Neural cell (in vitro differentiated cells): ENCODE data around the gene DLG2. TPM values are rescaled to one million over a fixed set of nuclear protein-coding genes. Genes with fewer than 3 reads are reported as not detected.

ENCODE experiments used
- H2AFZ ChIP-seq: fragments of 200-600, 300-800 bp; sonication (generic), shearing (Covaris generic); 2 replicates; pipeline ENCODE4 v1.6.0; 2014; ENCODE audit warnings: low read depth, mild to moderate bottlenecking, antibody characterized with exemption, low read length, moderate library complexity
- H3F3A ChIP-seq: fragments of 200-600 bp; shearing (Covaris generic); 2 replicates; pipeline ENCODE4 v1.6.1; 2016; ENCODE audit warnings: mild to moderate bottlenecking, moderate library complexity, mixed read lengths, antibody characterized with exemption, low read length; ENCODE audit not compliant: insufficient read depth, poor library complexity, severe bottlenecking
- H3K27ac ChIP-seq: fragments of 200-600, 300-800 bp; sonication (generic), shearing (Covaris generic); 2 replicates; pipeline ENCODE4 v1.5.1; 2014; ENCODE audit warnings: mild to moderate bottlenecking, low read length, moderate library complexity
- H3K27me3 ChIP-seq: fragments of 300-800, 200-600 bp; sonication (generic), shearing (Covaris generic); 2 replicates; pipeline ENCODE4 v1.6.0; 2014; ENCODE audit warnings: mild to moderate bottlenecking, low read depth, low read length, moderate library complexity; ENCODE audit not compliant: insufficient read depth
- H3K36me3 ChIP-seq: fragments of 300-800, 200-600 bp; sonication (generic), shearing (Covaris generic); 2 replicates; pipeline ENCODE4 v1.5.1; 2014; ENCODE audit warnings: mild to moderate bottlenecking, antibody characterized with exemption, low read length, moderate library complexity; ENCODE audit not compliant: insufficient read depth
- H3K4me2 ChIP-seq: fragments of 300-800, 200-600 bp; sonication (generic), shearing (Covaris generic); 2 replicates; pipeline ENCODE4 v1.6.0; 2014; ENCODE audit warnings: mild to moderate bottlenecking, low read length
- H3K4me3 ChIP-seq: fragments of 300-800, 200-600 bp; sonication (generic), shearing (Covaris generic); 2 replicates; pipeline ENCODE4 v1.5.1; 2014; ENCODE audit warnings: mild to moderate bottlenecking, low read length, moderate library complexity
- H3K79me2 ChIP-seq: fragments of 200-600 bp; shearing (Covaris generic); replicated peaks from 2 replicates; pipeline ENCODE4 v1.6.0; 2014; ENCODE audit warnings: mild to moderate bottlenecking, low read length, moderate library complexity; ENCODE audit not compliant: insufficient read depth
- H3K9ac ChIP-seq: fragments of 300-800, 200-600 bp; sonication (generic), shearing (Covaris generic); 2 replicates; pipeline ENCODE4 v1.6.1; 2016; ENCODE audit warnings: mild to moderate bottlenecking, low read length, mixed read lengths
- H3K9me2 ChIP-seq: fragments of 200-600 bp; shearing (Covaris generic); 2 replicates; pipeline ENCODE4 v1.6.1; 2016; ENCODE audit warnings: mild to moderate bottlenecking, low read length, mixed read lengths; ENCODE audit not compliant: insufficient read depth
- H3K9me3 ChIP-seq: fragments of 200-600, 300-800 bp; sonication (generic), shearing (Covaris generic); 2 replicates; pipeline ENCODE4 v1.6.1; 2016; ENCODE audit warnings: mild to moderate bottlenecking, mixed run types, low read length, moderate library complexity, mixed read lengths
- H4K20me1 ChIP-seq: fragments of 200-600 bp; shearing (Covaris generic); 2 replicates; pipeline ENCODE4 v1.6.1; 2016; ENCODE audit warnings: mild to moderate bottlenecking, mixed run types; ENCODE audit not compliant: insufficient read depth
- CTCF ChIP-seq: fragments of 450-650 bp; IDR thresholded peaks from 2 replicates; pipeline ENCODE4 v1.5.1; 2014; ENCODE audit warnings: antibody characterized with exemption, mild to moderate bottlenecking, moderate library complexity; ENCODE audit not compliant: poor library complexity, severe bottlenecking
- EP300 ChIP-seq: fragments of 450-650 bp; conservative IDR thresholded peaks from 2 replicates; pipeline ENCODE4 v1.6.1; 2014; ENCODE audit warnings: antibody characterized with exemption, mild to moderate bottlenecking, moderate library complexity; ENCODE audit not compliant: poor library complexity, severe bottlenecking
- EZH2 ChIP-seq: fragments of 200-600, 300-800 bp; shearing (Covaris generic), sonication (generic); IDR thresholded peaks from 2 replicates; pipeline ENCODE4 v1.6.1; 2014; ENCODE audit warnings: antibody characterized with exemption, low read length, borderline replicate concordance, mild to moderate bottlenecking; ENCODE audit not compliant: insufficient read depth, poor library complexity, severe bottlenecking
- MXI1 ChIP-seq: fragments of 450-650 bp; conservative IDR thresholded peaks from 2 replicates; pipeline ENCODE4 v1.6.1; 2014; ENCODE audit warnings: antibody characterized with exemption, mild to moderate bottlenecking; ENCODE audit not compliant: poor library complexity, severe bottlenecking
- POLR2AphosphoS5 ChIP-seq: IDR thresholded peaks from 2 replicates; pipeline ENCODE4 v1.6.1; 2012
- RAD21 ChIP-seq: fragments of 450-650 bp; conservative IDR thresholded peaks from 2 replicates; pipeline ENCODE4 v1.6.1; 2014; ENCODE audit warnings: antibody characterized with exemption, mild to moderate bottlenecking, moderate library complexity
- SMC3 ChIP-seq: fragments of 450-650 bp; conservative IDR thresholded peaks from 2 replicates; pipeline ENCODE4 v1.6.1; 2014; ENCODE audit warnings: antibody characterized with exemption, mild to moderate bottlenecking, moderate library complexity; ENCODE audit not compliant: poor library complexity
- TAF1 ChIP-seq: IDR thresholded peaks from 2 replicates; pipeline ENCODE4 v1.6.1; 2012; ENCODE audit warnings: low read depth
- polyA plus RNA-seq: library from polyadenylated mRNA; depleted of rRNA; stranded (reverse); fragments of >200 nt; gene quantifications from 2 replicates; pipeline ENCODE4 v1.2.3, GENCODE V29; 2014
- TF ChIP-seq, protein P1 (sequence below): IDR thresholded peaks from 2 replicates; pipeline ENCODE4 v1.6.1; 2012; ENCODE audit warnings: borderline replicate concordance

The DLG2 gene
- polyA plus RNA-seq, 1 donor from 2014 or later = 179 TPM

DNA sequence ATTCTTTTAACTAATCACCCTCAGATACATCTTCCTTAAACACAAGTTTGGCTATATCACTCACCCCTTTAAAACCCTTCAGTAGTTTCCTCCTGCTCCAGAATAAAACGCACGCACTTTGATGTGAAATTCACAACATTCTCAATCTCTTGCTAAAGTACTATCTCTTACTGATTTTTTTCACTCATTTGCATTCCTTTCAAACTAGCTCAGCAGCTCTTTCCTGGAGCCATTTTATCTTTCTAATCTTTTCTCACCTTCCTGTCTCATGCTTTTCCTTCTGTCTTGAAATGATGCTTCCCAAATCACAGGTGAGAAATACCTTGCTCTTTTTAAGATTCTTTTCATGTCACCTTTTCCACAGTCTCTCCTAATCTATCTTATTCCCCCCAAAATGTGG, 1074.4 kb downstream of the DLG2 start:
- H3K36me3 ChIP-seq = no peaks in the 10 kb centered on the region
- no peaks in the 10 kb centered on the region for H3F3A ChIP-seq
- H3K27me3 ChIP-seq = no peaks in the 10 kb centered on the region
- TF ChIP-seq SMC3 (no peak), RAD21 (no peak), TAF1 (no peak), POLR2AphosphoS5 (no peak), EZH2 (no peak), MXI1 (no peak), EP300 (no peak), CTCF (no peak)
- TF ChIP-seq, protein P1, sequence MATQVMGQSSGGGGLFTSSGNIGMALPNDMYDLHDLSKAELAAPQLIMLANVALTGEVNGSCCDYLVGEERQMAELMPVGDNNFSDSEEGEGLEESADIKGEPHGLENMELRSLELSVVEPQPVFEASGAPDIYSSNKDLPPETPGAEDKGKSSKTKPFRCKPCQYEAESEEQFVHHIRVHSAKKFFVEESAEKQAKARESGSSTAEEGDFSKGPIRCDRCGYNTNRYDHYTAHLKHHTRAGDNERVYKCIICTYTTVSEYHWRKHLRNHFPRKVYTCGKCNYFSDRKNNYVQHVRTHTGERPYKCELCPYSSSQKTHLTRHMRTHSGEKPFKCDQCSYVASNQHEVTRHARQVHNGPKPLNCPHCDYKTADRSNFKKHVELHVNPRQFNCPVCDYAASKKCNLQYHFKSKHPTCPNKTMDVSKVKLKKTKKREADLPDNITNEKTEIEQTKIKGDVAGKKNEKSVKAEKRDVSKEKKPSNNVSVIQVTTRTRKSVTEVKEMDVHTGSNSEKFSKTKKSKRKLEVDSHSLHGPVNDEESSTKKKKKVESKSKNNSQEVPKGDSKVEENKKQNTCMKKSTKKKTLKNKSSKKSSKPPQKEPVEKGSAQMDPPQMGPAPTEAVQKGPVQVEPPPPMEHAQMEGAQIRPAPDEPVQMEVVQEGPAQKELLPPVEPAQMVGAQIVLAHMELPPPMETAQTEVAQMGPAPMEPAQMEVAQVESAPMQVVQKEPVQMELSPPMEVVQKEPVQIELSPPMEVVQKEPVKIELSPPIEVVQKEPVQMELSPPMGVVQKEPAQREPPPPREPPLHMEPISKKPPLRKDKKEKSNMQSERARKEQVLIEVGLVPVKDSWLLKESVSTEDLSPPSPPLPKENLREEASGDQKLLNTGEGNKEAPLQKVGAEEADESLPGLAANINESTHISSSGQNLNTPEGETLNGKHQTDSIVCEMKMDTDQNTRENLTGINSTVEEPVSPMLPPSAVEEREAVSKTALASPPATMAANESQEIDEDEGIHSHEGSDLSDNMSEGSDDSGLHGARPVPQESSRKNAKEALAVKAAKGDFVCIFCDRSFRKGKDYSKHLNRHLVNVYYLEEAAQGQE = no peak
- no peak overlapping the region for H3K27ac ChIP-seq
- no peak overlapping the region for H3K4me3 ChIP-seq
- H3K9me3 ChIP-seq = no peaks in the 10 kb centered on the region
- no peaks in the 10 kb centered on the region for H3K79me2 ChIP-seq
- no peak overlapping the region for H3K4me2 ChIP-seq
- H3K9ac ChIP-seq = no peak overlapping the region
- H4K20me1 ChIP-seq = no peaks in the 10 kb centered on the region
- no peaks in the 10 kb centered on the region for H3K9me2 ChIP-seq
- no peak overlapping the region for H2AFZ ChIP-seq

DNA sequence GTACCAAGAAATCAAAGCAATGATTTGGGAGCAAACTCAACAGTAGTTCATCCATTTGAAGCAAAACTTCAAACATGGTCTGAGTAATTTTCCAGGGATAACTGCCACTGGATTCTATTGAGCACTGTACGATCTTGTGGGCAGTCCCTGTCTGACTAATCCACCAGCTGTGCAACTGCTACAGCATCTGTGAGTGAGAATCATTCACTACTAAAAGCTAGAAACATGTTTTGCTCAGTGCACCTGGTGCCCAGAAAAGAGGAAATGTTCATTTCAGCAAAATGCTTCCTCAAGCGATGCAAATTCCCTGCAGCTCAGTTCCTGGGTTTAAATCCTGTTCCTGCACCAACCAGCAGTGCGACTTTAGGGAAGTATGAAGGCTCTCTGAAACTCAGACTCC, 1077.9 kb downstream of the DLG2 start:
- no peaks in the 10 kb centered on the region for H4K20me1 ChIP-seq

More for the DNA sequence above, 1077.9 kb downstream of the DLG2 start:
- Histone ChIP-seq H3K9ac (no peak overlapping the region), H3K27me3 (no peaks in the 10 kb centered on the region), H3F3A (no peaks in the 10 kb centered on the region), H3K4me2 (no peak overlapping the region), H3K36me3 (no peaks in the 10 kb centered on the region), H3K9me2 (no peaks in the 10 kb centered on the region), H3K27ac (no peak overlapping the region), H3K4me3 (no peak overlapping the region), H3K79me2 (no peaks in the 10 kb centered on the region), H3K9me3 (no peaks in the 10 kb centered on the region), H2AFZ (no peak overlapping the region)
- TF ChIP-seq EP300 (no peak), MXI1 (no peak), EZH2 (no peak), SMC3 (no peak), CTCF (no peak), RAD21 (no peak), TAF1 (no peak), POLR2AphosphoS5 (no peak)
- TF ChIP-seq, protein P1 = no peak
